Fibroblast of gingiva (primary cell): Measurements from ENCODE around the gene DSP.

Source experiments
- DNase-seq: peaks from one replicate; pipeline ENCODE4 v3.0.0-alpha.2; 2011; ENCODE audit warnings: low read depth

The DSP gene

GRCh38 chr6:7559651-7560385 is 18.3 kb downstream of the DSP start:
- DNase-seq, result no peak

- no peak for DNase-seq
Measured at GRCh38 chr6:7561153-7561964, 19.9 kb downstream of the DSP start.

GRCh38 chr6:7562769-7563168 is 21.3 kb downstream of the DSP start:
- DNase-seq, result no peak

- peak; percentile 2 for DNase-seq
Measured at GRCh38 chr6:7566107-7566506, 24.6 kb downstream of the DSP start.

- DNase-seq, result no peak
Measured at GRCh38 chr6:7566617-7567173, 25.2 kb downstream of the DSP start.

- peak; percentile 89 for DNase-seq
Measured at GRCh38 chr6:7568021-7568420, 26.6 kb downstream of the DSP start.

GRCh38 chr6:7569082-7569481 is 27.6 kb downstream of the DSP start:
- no peak for DNase-seq

- DNase-seq, result no peak
Measured at GRCh38 chr6:7572213-7572943, 30.9 kb downstream of the DSP start.

GRCh38 chr6:7574500-7574899 is 33.0 kb downstream of the DSP start:
- DNase-seq, result no peak

- DNase-seq, result no peak
Measured at GRCh38 chr6:7578516-7578915, 37.0 kb downstream of the DSP start.

- no peak for DNase-seq
Measured at GRCh38 chr6:7578931-7579330, 37.5 kb downstream of the DSP start.

GRCh38 chr6:7579851-7580250 is 38.4 kb downstream of the DSP start:
- DNase-seq, result no peak

- no peak for DNase-seq
Measured at GRCh38 chr6:7580537-7580926, 39.1 kb downstream of the DSP start.

- no peak for DNase-seq
Measured at GRCh38 chr6:7580927-7581618, 39.6 kb downstream of the DSP start.

GRCh38 chr6:7585287-7585930 is 43.9 kb downstream of the DSP start:
- no peak for DNase-seq

GRCh38 chr6:7587631-7588100 is 46.2 kb downstream of the DSP start:
- DNase-seq, result no peak

GRCh38 chr6:7588506-7588905 is 47.0 kb downstream of the DSP start:
- no peak for DNase-seq

GRCh38 chr6:7589221-7589620 is 47.8 kb downstream of the DSP start:
- no peak for DNase-seq

- peak; percentile 89 for DNase-seq
Measured at GRCh38 chr6:7589949-7590917, 48.8 kb downstream of the DSP start, which contains the start of gene SNRNP48. Gene SNRNP48, plus strand, starts transcription at chr6:7590198. Its CDS starts 60 bp downstream, at chr6:7590258.

GRCh38 chr6:7590918-7591302 is 49.4 kb downstream of the DSP start:
- peak; percentile 10 for DNase-seq
